Smooth muscle cell of the brain vasculature (primary cell): ENCODE measurements around the gene NTN4.
"Not testable (repeated sequence)": the region's sequence is repeated elsewhere in the genome, so short reads cannot be mapped to it uniquely, and the experiment has no call there.

ENCODE experiments used
- DNase-seq: peaks from one replicate; pipeline ENCODE4 v3.0.0-alpha.2; 2012; ENCODE audit warnings: low read depth, low spot score

The NTN4 gene

GRCh38 chr12:95661360-95661759 lies 129.2 kb downstream of the NTN4 start:
- no peak for DNase-seq

- no peak for DNase-seq
Observed at GRCh38 chr12:95658386-95658785, 132.2 kb downstream of the NTN4 start.

GRCh38 chr12:95654665-95655064 lies 135.9 kb downstream of the NTN4 start:
- DNase-seq: not testable (repeated sequence)

- DNase-seq: no peak
Observed at GRCh38 chr12:95653771-95654546, 136.6 kb downstream of the NTN4 start.

- no peak for DNase-seq
Observed at GRCh38 chr12:95651681-95652080, 138.9 kb downstream of the NTN4 start.

GRCh38 chr12:95648990-95649791 lies 141.4 kb downstream of the NTN4 start:
- DNase-seq: no peak

GRCh38 chr12:95646781-95647190 lies 143.8 kb downstream of the NTN4 start:
- DNase-seq: no peak

- DNase-seq: no peak
Observed at GRCh38 chr12:95643256-95643655, 147.3 kb downstream of the NTN4 start.

- no peak for DNase-seq
Observed at GRCh38 chr12:95642583-95642982, 148.0 kb downstream of the NTN4 start.

GRCh38 chr12:95641299-95641952 lies 149.1 kb downstream of the NTN4 start:
- DNase-seq: no peak

GRCh38 chr12:95640516-95640915 lies 150.0 kb downstream of the NTN4 start:
- no peak for DNase-seq

- DNase-seq: no peak
Observed at GRCh38 chr12:95637471-95638155, 153.0 kb downstream of the NTN4 start.

- no peak for DNase-seq
Observed at GRCh38 chr12:95637010-95637409, 153.6 kb downstream of the NTN4 start.

- no peak for DNase-seq
Observed at GRCh38 chr12:95634622-95635621, 155.6 kb downstream of the NTN4 start.

GRCh38 chr12:95633732-95634465 lies 156.7 kb downstream of the NTN4 start:
- DNase-seq: no peak

- DNase-seq: no peak
Observed at GRCh38 chr12:95633049-95633731, 157.4 kb downstream of the NTN4 start.

- DNase-seq: no peak
Observed at GRCh38 chr12:95630496-95630895, 160.1 kb downstream of the NTN4 start.

GRCh38 chr12:95629392-95629791 lies 161.2 kb downstream of the NTN4 start:
- DNase-seq: no peak

- no peak for DNase-seq
Observed at GRCh38 chr12:95626854-95627253, 163.7 kb downstream of the NTN4 start.
